ENCODE data around the gene SUV39H1. TPM values are rescaled to one million over a fixed set of nuclear protein-coding genes. Genes with fewer than 3 reads are reported as not detected.
A peak's percentile ranks its signal among the peaks of the same experiment; 100 is the strongest.

Gene SUV39H1
- total and polyA plus RNA-seq, 9 of the 15 experiments (the other 6 are each of a cell fraction or from before 2014, with no cell fraction given): 4.7 to 34.7 (median 17.9) TPM

GRCh38 chrX:48696301-48696908, at the start of gene SUV39H1 (continued):
- no peak for TF ChIP-seq NFIX (CRISPR knock-in tag; IDR thresholded peaks at IDR 0.05; ENCODE audit: low read depth)
- peak in 1 of 2 experiments; percentile 71; a peak in 2 of 4 replicates for TF ChIP-seq HDAC1 (IDR thresholded peaks at IDR 0.05)
- no peak for TF ChIP-seq MXI1 (IDR thresholded peaks at IDR 0.05; ENCODE audit: low read depth, low read length)
- peak; percentile 84 for TF ChIP-seq BHLHE40 (IDR thresholded peaks at IDR 0.05; ENCODE audit: low read length)
- no peak for TF ChIP-seq ZNF324 (CRISPR knock-in tag; IDR thresholded peaks at IDR 0.05)
- TF ChIP-seq ZBTB33 (CRISPR knock-in tag; IDR thresholded peaks at IDR 0.05): no peak
- peak in 1 of 2 experiments; percentile 70; a peak in 1 of 4 replicates for TF ChIP-seq TBL1XR1 (IDR thresholded peaks at IDR 0.05; ENCODE audit: low read length in 2 of 2)
- no peak for TF ChIP-seq XRCC5 (IDR thresholded peaks at IDR 0.05; ENCODE audit: low read depth, low read length)
- no peak for TF ChIP-seq SFPQ (IDR thresholded peaks at IDR 0.05; ENCODE audit: low read depth, low read length)
- no peak; the same call in 1 of the 2 replicates for TF ChIP-seq SMC3 (conservative IDR thresholded peaks at IDR 0.05; ENCODE audit: insufficient read depth, low read depth, low read length)
- TF ChIP-seq RNF219 (CRISPR knock-in tag; IDR thresholded peaks at IDR 0.05): no peak
- no peak for TF ChIP-seq PRDM10 (IDR thresholded peaks at IDR 0.05; ENCODE audit: partially characterized antibody)
- peak; percentile 33; the same call in 1 of the 2 replicates for TF ChIP-seq FOXM1 (IDR thresholded peaks at IDR 0.05; ENCODE audit: low read depth)
- 0 out of 2 replicates have a peak, but pooled peaks have one; percentile 2 for TF ChIP-seq FOXM1 (CRISPR knock-in tag; IDR thresholded peaks at IDR 0.05; ENCODE audit: low read depth)
- TF ChIP-seq ZNF449 (CRISPR knock-in tag; IDR thresholded peaks at IDR 0.05): no peak
- no peak for TF ChIP-seq KLF1 (tag; IDR thresholded peaks at IDR 0.05)

Data from K562 (cell line).